GM12878 (cell line): Measurements from ENCODE around the gene KIAA1143. TPM values are rescaled to one million over a fixed set of nuclear protein-coding genes. Genes with fewer than 3 reads are reported as not detected.
A peak's percentile ranks its signal among the peaks of the same experiment; 100 is the strongest.

ENCODE experiments used
- ATAC-seq: fragments of 200-7000 bp; cut with Tn5 transposase; 3 replicates; pipeline ENCODE4 v1.9.1; 2020; ENCODE audit warnings: mild to moderate bottlenecking, moderate library complexity
- BruUV-seq: library from RNA; stranded (reverse); fragments of 400-500 nt; replicated peaks from 2 replicates; lab custom pipeline; 2021; lab: Mats Ljungman, UMichigan
- CTCF ChIA-PET: fragments of 300-600 bp; sonication (Branson Sonifier 250); formaldehyde crosslinking; extraction: SDS; loops from one replicate; lab custom pipeline; 2021; ENCODE audit warnings: inconsistent platforms; lab: Yijun Ruan, JAX
- POLR2A ChIA-PET: fragments of 350-600 bp; formaldehyde crosslinking; extraction: SDS; loops from one replicate; lab custom pipeline; 2021; ENCODE audit warnings: inconsistent platforms; lab: Charles Lee
- RAD21 ChIA-PET: fragments of 300-600 bp; sonication (Branson Sonifier 250); formaldehyde crosslinking; loops from one replicate; lab custom pipeline; 2023; ENCODE audit warnings: antibody characterized with exemption; ENCODE audit not compliant: unreplicated experiment; lab: Charles Lee
- SMC1A ChIA-PET: fragments of 300-600 bp; sonication (Branson Sonifier 250); formaldehyde crosslinking; loops from one replicate; lab custom pipeline; 2023; ENCODE audit not compliant: unreplicated experiment, uncharacterized antibody; lab: Charles Lee
- DNase-seq: peaks from one replicate; pipeline ENCODE4 v3.0.0-alpha.2; 2011; ENCODE audit warnings: low read depth, low spot score
- FAIRE-seq: peaks from 3 replicates; lab custom pipeline; 2011; peaks lifted over from hg19 to GRCh38; lab: Jason Lieb, UNC
- H2AFZ ChIP-seq: 2 replicates; pipeline ENCODE4 v1.6.0; 2011; ENCODE audit warnings: low read depth, low read length, control low read depth; ENCODE audit not compliant: control insufficient read depth
- H3K27ac ChIP-seq: 2 replicates; pipeline ENCODE4 v1.5.1; 2011; ENCODE audit warnings: control low read depth; ENCODE audit not compliant: control insufficient read depth, insufficient read depth
- H3K27me3 ChIP-seq, 2 experiments: replicated peaks in 1 of 2; 2 replicates each; pipeline versions ENCODE4 v1.6.0 to v1.6.1; 2011; ENCODE audit warnings: low read length in 1 of 2; ENCODE audit not compliant: control insufficient read depth in 2 of 2, insufficient read depth in 2 of 2
- H3K36me3 ChIP-seq, 2 experiments: 2 replicates each; pipeline ENCODE4 v1.5.1; 2011; ENCODE audit warnings: low read length in 1 of 2; ENCODE audit not compliant: control insufficient read depth in 2 of 2, insufficient read depth in 2 of 2
- H3K4me1 ChIP-seq: 2 replicates; pipeline ENCODE4 v1.6.1; 2011; ENCODE audit warnings: mild to moderate bottlenecking, low read length, moderate library complexity, mixed read lengths; ENCODE audit not compliant: control insufficient read depth, insufficient read depth
- H3K4me2 ChIP-seq: 2 replicates; pipeline ENCODE4 v1.6.0; 2011; ENCODE audit warnings: control low read depth; ENCODE audit not compliant: control insufficient read depth, insufficient read depth
- H3K4me3 ChIP-seq: fragments of 200-600 bp; sonication (generic); 2 replicates; pipeline ENCODE4 v1.5.1; 2016
- H3K79me2 ChIP-seq: 2 replicates; pipeline ENCODE4 v1.6.0; 2011; ENCODE audit warnings: low read length; ENCODE audit not compliant: control insufficient read depth, insufficient read depth
- H3K9ac ChIP-seq: 2 replicates; pipeline ENCODE4 v1.8.0; 2011; ENCODE audit warnings: low read length, control low read depth, mixed read lengths; ENCODE audit not compliant: control insufficient read depth, insufficient read depth
- H3K9me3 ChIP-seq: replicated peaks from 3 replicates; pipeline ENCODE4 v1.5.1; 2011; ENCODE audit warnings: mild to moderate bottlenecking, low read length; ENCODE audit not compliant: control insufficient read depth, insufficient read depth
- H4K20me1 ChIP-seq: 2 replicates; pipeline ENCODE4 v1.6.0; 2011; ENCODE audit not compliant: control insufficient read depth, insufficient read depth
- ASH2L ChIP-seq: fragments of 300-600, 200-600 bp; sonication (generic); IDR thresholded peaks from 2 replicates; pipeline ENCODE4 v1.6.1; 2017; ENCODE audit warnings: low read depth, mild to moderate bottlenecking, borderline replicate concordance
- E2F4 ChIP-seq: IDR thresholded peaks from 2 replicates; pipeline ENCODE4 v1.6.1; 2012; ENCODE audit warnings: low read depth, low read length, improper control_type of control experiment
- EGR1 ChIP-seq, 2 experiments: IDR thresholded peaks; 1 replicate in 1 of 2; 2 replicates in 1 of 2; pipeline ENCODE4 v1.6.1; 2011 to 2012; ENCODE audit warnings: low read depth in 2 of 2, low read length in 2 of 2, borderline replicate concordance in 1 of 2, mild to moderate bottlenecking in 1 of 2, moderate library complexity in 1 of 2
- WGBS: methylation state at CpG from one replicate; pipeline ENCODE4 v1.1.6; 2016; ENCODE audit warnings: low lambda C conversion rate; ENCODE audit not compliant: insufficient replicate concordance, insufficient coverage; ENCODE audit errors: missing lambda C conversion rate; 5-methylcytosine and 5-hydroxymethylcytosine counted together
- in situ Hi-C: fragments of 300-500 bp; cut with MboI; formaldehyde crosslinking; loops from 9 replicates; pipeline ENCODE4 v1.14.3; 2018; ENCODE audit warnings: mixed read lengths
- intact Hi-C: fragments of 100-400 bp; cut with micrococcal nuclease; formaldehyde crosslinking; loops from one replicate; pipeline ENCODE4 v1.14.2; 2022; ENCODE audit not compliant: unreplicated experiment
- polyA plus RNA-seq, 11 experiments: library from polyadenylated mRNA; depleted of rRNA in 4 of 11; unstranded in 6 of 11; stranded (reverse) in 5 of 11; fragments of >200 nt; fragmentation: Nextera tagmentation in 4 of 11; fragmentation: Illumina TruSeq in 1 of 11; extraction: Ambion mirVana in 4 of 11; extraction: Trizol in 1 of 11; gene quantifications; 1 replicate in 1 of 11; 2 replicates in 10 of 11; pipeline versions ENCODE4 v1.2.1 to v1.2.3, GENCODE V29; 2011 to 2016; ENCODE audit warnings: inconsistent platforms in 2 of 11, missing spikeins in 2 of 11, low read depth in 1 of 11
- total RNA-seq, 4 experiments: library from RNA; depleted of rRNA in 3 of 4; stranded (reverse); fragments of >200 nt in 3 of 4; fragmentation: Illumina TruSeq in 1 of 4; extraction: Trizol in 1 of 4; gene quantifications; 2 replicates each; pipeline versions ENCODE4 v1.2.1 to v1.2.3, GENCODE V29; 2013 to 2021

Gene KIAA1143
- total and polyA plus RNA-seq, 10 of the 15 experiments (the other 5 are each of a cell fraction or from before 2014, with no cell fraction given) = 11.4 to 37.6 (median 28.4) TPM

- ATAC-seq = no peak
- WGBS = 43% methylated on average over 5 of the region's 5 CpGs
- TF ChIP-seq E2F4 = no peak
- no peak for TF ChIP-seq ASH2L
- TF ChIP-seq EGR1 (IDR thresholded peaks at IDR 0.05; ENCODE audit: borderline replicate concordance in 1 of 2, low read depth in 2 of 2, low read length in 2 of 2) = no peak
- TF ChIP-seq, all 136 proteins: peak for 0
- BruUV-seq = no TSS peak
- H4K20me1 ChIP-seq = no peaks in the 10 kb centered on the region
- DNase-seq (no peak), FAIRE-seq (no peak)
- intact Hi-C loops (loop anchor here (10.0 kb wide), 1 partner anchor 118 kb away; the partner anchor contains the start of gene ZNF35), in situ Hi-C loops (no loop called here)
- 0 out of 2 replicates have a peak, but pooled peaks cover 4% of the 10 kb centered on the region for H3K4me1 ChIP-seq
- H3K79me2 ChIP-seq = peaks cover 49% of the 10 kb centered on the region
- POLR2A ChIA-PET = interaction anchor here (1.6 to 1.7 kb wide), 2 partner anchors 9 to 34 kb away, joined by 7 to 8 read pairs; partner anchors contain the start of gene ZNF501
- no peaks in the 10 kb centered on the region for H3K27me3 ChIP-seq
- SMC1A ChIA-PET = interaction anchor here (0.7 to 1.7 kb wide), 3 partner anchors 34 to 80 kb away, joined by 3 to 6 read pairs (median 3); no protein-coding TSS in a partner anchor
- H3K27ac ChIP-seq = peak overlapping the region; percentile 93
- H3K9ac ChIP-seq = peak overlapping the region; percentile 99
- H2AFZ ChIP-seq = peak overlapping the region; percentile 74
- H3K4me3 ChIP-seq = peak overlapping the region; percentile 79
- peaks cover 0 to 7% of the 10 kb centered on the region in 2 experiments; a peak in 1 of 4 replicates for H3K36me3 ChIP-seq
- H3K4me2 ChIP-seq = peak overlapping the region; percentile 80
- CTCF ChIA-PET = interaction anchor here (0.8 to 1.0 kb wide), 4 partner anchors 34 to 215 kb away, joined by 4 to 5 read pairs (median 4); no protein-coding TSS in a partner anchor
- H3K9me3 ChIP-seq = peaks cover 20% of the 10 kb centered on the region
- RAD21 ChIA-PET = interaction anchor here (0.5 to 1.6 kb wide), 4 partner anchors 16 to 278 kb away, joined by 3 to 4 read pairs (median 4); no protein-coding TSS in a partner anchor
Measured at GRCh38 chr3:44762690-44763089, 1.3 kb upstream of the KIAA1143 start.
